MV-4-11 (cell line): ENCODE measurements around the gene ZNF239.
"Not testable (repeated sequence)": the region's sequence is repeated elsewhere in the genome, so short reads cannot be mapped to it uniquely, and the experiment has no call there.

Source experiments
- DNase-seq: peaks from one replicate; lab custom pipeline; 2025; lab: John Stamatoyannopoulos, UW

ZNF239 gene

GRCh38 chr10:43574001-43574892, at the start of gene ZNF239:
ZNF239 (minus strand) TSS chr10:43574616; CDS start chr10:43558079, 16,537 bp downstream.
- DNase-seq = peak; percentile 55

- peak; percentile 31 for DNase-seq
These were observed 48.9 kb upstream of the ZNF239 start for GRCh38 chr10:43623351-43623750.

DNA sequence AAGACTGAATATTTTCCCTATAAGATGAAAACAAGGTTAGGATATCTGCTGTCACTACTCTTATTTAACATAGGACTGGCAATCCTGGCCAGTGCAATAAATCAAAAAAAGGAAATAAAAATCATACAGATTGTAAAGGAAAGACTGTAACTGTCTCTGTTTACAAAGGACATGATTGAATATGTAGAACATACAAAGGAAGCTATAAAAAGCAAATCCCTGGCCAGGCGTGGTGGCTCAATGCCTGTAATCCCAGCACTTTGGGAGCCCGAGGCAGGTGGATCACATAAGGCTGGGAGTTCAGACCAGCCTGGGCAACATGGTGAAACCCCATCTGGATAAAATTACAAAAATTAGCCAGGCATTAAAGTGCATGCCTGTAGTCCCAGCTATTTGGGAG, 47.6 kb upstream of the ZNF239 start:
- no peak for DNase-seq

GRCh38 chr10:43619368-43619767, 45.0 kb upstream of the ZNF239 start:
- no peak for DNase-seq

GRCh38 chr10:43616697-43617370, 42.4 kb upstream of the ZNF239 start:
- DNase-seq = no peak

- DNase-seq = no peak
These were observed 36.2 kb upstream of the ZNF239 start for GRCh38 chr10:43610636-43611035.

- DNase-seq = no peak
These were observed 32.8 kb upstream of the ZNF239 start for GRCh38 chr10:43607199-43607573.

DNA sequence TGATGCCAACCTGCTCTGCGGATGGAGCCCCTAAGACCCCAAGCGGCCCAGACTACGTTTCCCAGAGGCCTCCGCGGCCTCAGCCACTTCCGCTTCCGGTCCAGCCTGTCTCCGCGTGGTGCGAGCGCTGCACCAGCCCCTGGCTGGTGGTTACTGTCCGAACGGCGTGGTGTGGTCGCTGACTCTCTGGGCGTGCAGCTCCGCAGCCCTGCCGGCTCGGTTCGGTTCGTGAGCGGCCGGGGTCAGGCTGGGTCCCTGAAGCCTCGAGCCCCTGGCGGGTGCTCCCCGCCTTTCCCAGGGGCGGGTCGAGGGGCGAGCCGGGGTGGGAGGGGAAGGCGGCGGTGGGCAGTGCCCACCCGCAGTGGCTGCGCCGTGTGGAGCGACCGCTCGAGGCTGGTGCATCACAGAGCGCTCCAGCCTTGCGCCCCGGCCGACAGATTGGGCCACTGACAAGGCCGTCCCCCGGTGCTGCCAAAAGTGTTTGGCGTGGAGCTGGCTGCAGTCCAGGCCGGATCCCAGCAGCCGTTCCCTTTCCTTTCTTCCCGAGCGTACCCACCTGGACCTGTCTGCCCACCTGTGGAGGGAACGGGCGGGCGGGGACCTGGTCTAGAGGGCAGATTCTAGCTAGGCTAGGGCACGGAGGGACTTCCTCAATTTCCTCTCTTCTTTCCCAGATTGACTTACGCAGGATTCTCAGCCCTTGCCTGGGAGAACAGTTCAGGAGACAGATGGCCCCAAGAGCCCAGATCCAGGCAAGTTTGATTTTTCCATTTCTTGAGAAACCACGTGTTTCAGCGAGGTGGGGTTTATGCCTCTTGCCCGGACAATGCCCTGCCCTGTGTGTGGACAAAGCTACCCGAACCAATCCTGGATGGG, 32.1 kb upstream of the ZNF239 start, which contains the start of gene ZNF485:
TSS of gene ZNF485 (plus strand) at position 116 of the 876 bp plus-strand sequence. CDS start at position 729, 613 bp downstream.
- DNase-seq = peak; percentile 60

DNA sequence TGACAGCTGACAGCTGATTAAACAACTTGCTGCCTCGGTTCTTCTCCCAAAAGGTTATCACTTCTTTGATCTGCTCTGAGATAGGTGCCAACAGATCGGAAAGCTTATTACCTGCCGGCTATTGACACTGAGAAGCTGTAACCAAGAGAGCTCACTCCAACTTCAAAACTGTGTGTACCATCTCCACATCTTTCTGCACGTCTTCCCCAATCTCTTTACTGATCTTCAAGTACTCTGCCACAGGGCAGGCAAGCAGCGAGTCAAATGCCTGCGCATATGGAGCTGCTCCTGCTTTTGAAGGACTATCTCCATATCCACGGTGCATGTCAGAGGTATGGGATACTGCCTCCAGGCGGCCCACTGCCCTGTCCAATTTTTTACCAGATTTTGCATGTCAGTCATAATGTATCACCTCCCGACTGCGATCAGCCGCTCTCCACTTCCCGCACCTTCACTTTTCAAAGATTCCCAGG, 31.5 kb upstream of the ZNF239 start:
- no peak for DNase-seq

GRCh38 chr10:43601576-43601975, 27.2 kb upstream of the ZNF239 start:
- not testable (repeated sequence) for DNase-seq

- no peak for DNase-seq
These were observed 24.9 kb upstream of the ZNF239 start for GRCh38 chr10:43599333-43599732.

DNA sequence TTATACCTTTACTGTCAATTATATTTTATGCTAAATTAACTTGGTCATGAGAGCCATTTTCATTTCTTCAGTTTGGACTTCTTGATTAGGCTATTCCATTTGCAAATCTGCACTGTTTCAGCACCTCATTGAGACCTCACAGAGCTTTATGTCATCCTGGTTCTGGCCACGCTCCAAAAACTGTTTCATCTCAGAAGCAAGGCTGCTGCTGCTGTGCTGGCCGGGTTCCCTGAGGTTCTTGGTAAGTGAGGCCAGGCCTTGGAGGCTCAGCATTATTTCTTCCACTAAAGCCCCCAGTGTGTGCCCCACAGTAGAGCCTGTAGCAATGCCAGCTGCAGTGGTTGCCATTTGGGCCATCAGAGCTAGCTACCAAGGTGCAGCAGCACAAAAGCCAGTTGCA, 24.0 kb upstream of the ZNF239 start:
- no peak for DNase-seq

GRCh38 chr10:43596546-43596945, 22.1 kb upstream of the ZNF239 start:
- DNase-seq = peak; percentile 84

DNA sequence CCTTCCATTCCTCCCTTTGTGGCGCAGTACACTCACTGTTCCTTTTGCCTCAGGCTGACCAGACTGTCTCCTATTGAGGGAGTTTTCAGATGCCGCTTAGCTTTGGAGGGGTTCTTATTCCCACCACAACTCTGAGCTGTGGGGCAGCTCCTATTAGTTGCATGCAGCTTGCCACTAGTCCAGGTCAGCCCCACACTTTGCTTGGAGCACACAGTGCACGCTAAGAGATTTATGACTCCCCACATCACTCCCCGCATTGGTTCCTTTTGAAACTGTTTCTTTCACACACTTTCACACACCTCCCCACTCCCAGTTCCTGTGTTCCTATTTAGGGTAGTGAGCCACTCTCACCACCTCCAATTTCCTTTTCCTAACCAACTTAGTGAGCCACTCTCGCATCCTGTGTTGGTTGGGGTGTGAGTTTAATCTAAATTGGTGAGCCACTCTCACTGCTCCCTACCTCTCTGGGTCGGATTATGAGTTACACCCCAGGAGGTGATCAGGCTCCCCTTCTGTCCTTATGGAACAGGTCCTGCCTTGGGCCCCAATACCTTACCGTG, 21.4 kb upstream of the ZNF239 start:
- DNase-seq = peak; percentile 78

GRCh38 chr10:43594944-43595589, 20.7 kb upstream of the ZNF239 start:
- peak; percentile 54 for DNase-seq

DNA sequence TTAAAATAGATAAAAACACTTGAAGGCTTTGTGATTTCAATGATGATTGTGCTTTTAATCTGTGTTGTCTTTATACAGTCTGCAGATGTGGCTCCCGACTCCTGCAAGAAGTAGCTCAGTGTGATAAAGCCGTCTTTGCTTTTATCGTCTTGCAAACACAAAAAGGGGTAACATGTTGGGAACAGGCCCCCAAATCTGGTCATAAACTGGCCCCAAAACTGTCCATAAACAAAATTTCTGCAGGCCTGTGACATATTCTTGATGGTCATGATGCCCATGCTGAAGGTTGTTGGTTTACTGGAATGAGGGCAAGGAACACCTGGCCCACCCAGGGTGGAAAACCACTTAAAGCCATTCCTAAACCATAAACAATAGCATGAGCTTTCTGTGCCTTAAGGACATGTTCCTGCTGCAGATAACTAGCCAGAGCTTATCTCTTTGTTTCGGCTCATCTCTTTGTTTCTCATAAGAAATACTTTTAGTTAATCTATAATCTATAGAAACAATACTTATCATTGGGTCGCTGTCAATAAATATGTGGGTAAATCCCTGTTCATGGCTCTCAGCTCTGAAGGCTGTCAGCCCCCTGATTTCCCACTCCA, 17.0 kb upstream of the ZNF239 start:
- no peak for DNase-seq

GRCh38 chr10:43586730-43587115, 12.3 kb upstream of the ZNF239 start:
- not testable (repeated sequence) for DNase-seq

DNA sequence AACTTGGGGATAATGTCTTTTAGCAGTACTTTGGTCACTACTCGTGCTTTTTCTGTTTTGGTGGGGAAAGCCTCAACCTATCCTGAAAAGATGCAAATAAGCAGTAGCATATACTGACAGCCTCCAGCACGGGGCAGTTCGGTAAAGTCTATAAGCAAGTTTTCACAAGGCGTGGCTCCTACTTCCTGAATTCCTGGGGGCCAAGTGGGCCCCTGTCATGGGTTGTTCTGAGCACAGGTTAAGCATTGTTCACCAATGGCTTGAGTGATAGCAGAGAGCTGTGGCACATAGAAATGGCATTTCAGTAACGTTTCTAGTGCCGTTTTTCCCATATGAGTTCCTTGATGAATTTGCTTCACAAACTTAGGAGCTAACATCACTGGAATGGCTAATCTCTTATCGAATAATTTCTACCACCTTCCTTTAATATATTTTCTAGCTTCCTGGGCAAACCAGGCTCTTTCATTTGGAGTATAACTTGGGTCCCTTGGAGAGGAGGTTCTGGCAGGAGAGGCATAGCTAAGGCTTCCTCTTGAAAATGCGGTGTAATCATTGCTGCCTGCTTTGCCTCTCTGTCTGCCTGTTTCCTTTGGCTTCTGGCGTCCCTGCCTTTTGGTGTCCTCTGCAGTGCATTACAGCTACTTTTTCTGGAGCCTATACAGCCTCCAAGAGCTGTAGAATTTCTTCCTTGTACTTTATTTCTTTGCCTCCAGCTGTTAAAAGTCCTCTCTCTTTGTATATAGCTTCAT, 11.7 kb upstream of the ZNF239 start:
- no peak for DNase-seq

GRCh38 chr10:43585046-43585445, 10.6 kb upstream of the ZNF239 start:
- DNase-seq = no peak

DNA sequence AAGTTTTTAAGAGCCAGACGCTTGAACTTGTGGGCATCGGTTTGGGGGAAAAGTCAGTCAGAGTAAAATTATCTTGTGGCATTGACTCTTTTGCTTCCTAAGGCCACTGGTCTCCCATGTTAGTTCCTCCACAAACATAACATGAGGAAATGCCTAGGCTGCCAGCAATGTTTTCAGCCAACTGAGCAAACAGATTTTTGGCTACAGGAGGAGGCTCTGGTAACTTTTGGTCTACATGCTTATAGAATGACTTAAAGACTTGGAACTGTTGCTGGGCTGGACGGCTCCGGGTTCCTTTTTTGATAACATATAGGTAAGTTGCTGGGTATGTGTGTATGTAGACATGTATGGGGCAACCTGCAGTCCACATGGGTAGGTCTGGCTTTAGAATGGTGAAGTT, 9.6 kb upstream of the ZNF239 start:
- no peak for DNase-seq
